Mucosa of stomach (tissue), 1 donor: ENCODE results near the gene SLC9C1.
A peak's percentile ranks its signal among the peaks of the same experiment; 100 is the strongest.

Experiments used
- H3K27me3 ChIP-seq: one replicate; pipeline ENCODE4 v1.7.0; 2013; ENCODE audit warnings: mild to moderate bottlenecking, low read length; ENCODE audit not compliant: control insufficient read depth, insufficient read depth
- H3K36me3 ChIP-seq: one replicate; pipeline ENCODE4 v1.7.0; 2013; ENCODE audit warnings: low read length; ENCODE audit not compliant: control insufficient read depth, insufficient read depth
- H3K4me1 ChIP-seq: one replicate; pipeline ENCODE4 v1.7.0; 2013; ENCODE audit warnings: mild to moderate bottlenecking, low read length; ENCODE audit not compliant: control insufficient read depth, insufficient read depth
- H3K4me3 ChIP-seq: one replicate; pipeline ENCODE4 v1.7.0; 2013; ENCODE audit warnings: low read length
- H3K9ac ChIP-seq: one replicate; pipeline ENCODE4 v1.7.0; 2013; ENCODE audit warnings: mild to moderate bottlenecking, low read length, moderate library complexity
- H3K9me3 ChIP-seq: one replicate; pipeline ENCODE4 v1.7.0; 2013; ENCODE audit warnings: mild to moderate bottlenecking, low read length, moderate library complexity; ENCODE audit not compliant: control insufficient read depth
- donor health status: Pancreatic carcinoma.

The SLC9C1 gene

DNA sequence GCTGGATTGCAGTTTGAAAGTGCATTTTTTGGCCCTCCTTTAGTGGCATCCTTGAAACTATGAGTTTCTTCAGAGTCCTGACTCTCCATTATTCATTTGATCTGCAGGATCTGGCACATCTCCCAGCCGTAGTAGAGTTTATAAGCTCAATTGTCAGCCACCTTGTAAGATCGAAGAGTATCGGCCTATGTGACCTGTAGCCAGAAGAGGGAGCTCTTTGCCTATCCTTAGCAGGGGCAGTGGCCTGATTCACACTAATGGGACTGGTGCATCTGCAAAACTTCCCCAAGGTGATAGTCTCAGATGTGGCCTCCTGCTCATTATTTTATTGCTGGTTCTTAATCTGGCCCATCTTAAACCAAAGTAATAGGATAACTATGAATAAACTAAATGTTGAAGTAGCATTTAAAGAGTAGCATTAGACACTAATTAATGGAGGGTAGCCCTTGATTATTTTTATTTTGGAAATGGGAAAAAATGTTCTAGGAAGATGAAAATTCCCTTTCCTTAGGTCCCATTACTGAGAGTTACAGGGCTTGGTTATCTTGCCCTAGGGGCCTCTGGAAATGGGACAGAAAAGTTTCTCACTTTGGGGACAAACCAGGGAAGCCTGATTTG is 182.1 kb downstream of the SLC9C1 start:
- Histone ChIP-seq H3K4me3 (no peak overlapping the region), H3K9ac (no peak overlapping the region), H3K4me1 (no peaks in the 10 kb centered on the region), H3K27me3 (no peaks in the 10 kb centered on the region), H3K9me3 (no peaks in the 10 kb centered on the region), H3K36me3 (peaks cover 2% of the 10 kb centered on the region)

DNA sequence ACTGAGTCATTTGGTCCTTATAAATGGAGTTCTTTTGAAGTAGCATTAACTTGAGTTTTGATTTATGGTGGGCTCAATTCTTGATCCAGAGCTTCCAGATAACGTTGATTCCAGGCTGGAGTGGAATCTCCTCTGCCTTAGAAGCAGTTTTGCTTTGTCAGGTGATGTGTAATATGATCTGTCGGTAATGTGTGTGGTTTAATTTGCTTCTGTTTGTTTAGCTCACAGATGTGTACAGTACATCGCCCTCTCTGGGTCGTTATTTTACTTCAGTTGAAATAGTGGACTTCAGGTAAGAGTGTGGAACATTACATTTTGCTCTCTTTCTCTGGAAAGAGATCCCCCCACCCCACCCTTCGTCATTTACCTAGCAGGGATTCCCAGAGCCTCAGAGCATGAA is 184.7 kb downstream of the SLC9C1 start:
- no peak overlapping the region for H3K4me3 ChIP-seq
- H3K27me3 ChIP-seq = no peaks in the 10 kb centered on the region
- H3K9ac ChIP-seq = no peak overlapping the region
- H3K36me3 ChIP-seq = no peaks in the 10 kb centered on the region
- H3K9me3 ChIP-seq = no peaks in the 10 kb centered on the region
- H3K4me1 ChIP-seq = no peaks in the 10 kb centered on the region

DNA sequence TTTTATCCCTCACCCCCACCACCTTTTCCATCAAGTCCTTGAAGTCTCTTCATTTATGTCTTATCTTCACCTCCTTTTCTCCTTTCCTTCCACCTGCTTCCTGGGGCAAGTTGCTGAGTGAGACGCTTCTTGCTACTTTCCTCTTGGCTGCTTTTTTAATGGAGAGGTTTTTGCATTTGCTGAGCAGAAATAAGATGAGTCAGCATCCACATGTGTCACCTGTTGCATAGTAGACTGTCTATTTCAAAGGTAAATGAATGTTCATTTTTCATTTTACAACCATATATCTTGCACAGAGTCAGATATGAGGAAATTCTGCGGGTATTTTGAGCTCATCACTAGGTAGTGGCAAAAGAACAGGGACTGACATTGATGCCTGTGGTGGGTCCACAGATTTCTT is 189.2 kb downstream of the SLC9C1 start:
- H3K9me3 ChIP-seq = no peaks in the 10 kb centered on the region
- no peak overlapping the region for H3K4me3 ChIP-seq
- H3K4me1 ChIP-seq = no peaks in the 10 kb centered on the region
- no peak overlapping the region for H3K9ac ChIP-seq
- peaks cover 5% of the 10 kb centered on the region for H3K36me3 ChIP-seq
- H3K27me3 ChIP-seq = no peaks in the 10 kb centered on the region

DNA sequence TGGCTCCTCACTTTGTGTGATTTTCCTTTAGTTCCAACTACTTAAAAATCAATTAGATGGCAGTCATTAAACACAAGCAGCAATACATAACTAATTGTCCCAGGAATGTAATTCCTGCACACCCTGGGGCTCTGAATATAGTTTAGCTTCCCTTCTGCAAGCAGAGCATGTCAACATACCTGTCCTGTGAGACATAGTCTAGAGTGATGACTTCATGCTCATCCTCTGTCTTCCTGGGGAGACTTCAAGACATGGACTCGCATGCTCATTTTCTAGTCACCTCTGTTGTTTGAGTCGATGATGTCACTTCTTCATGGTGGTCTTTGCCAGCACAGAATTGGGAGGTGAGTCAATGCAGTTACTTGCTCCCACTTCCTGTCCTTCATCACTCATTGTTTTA is 192.1 kb downstream of the SLC9C1 start:
- H3K9me3 ChIP-seq = no peaks in the 10 kb centered on the region

DNA sequence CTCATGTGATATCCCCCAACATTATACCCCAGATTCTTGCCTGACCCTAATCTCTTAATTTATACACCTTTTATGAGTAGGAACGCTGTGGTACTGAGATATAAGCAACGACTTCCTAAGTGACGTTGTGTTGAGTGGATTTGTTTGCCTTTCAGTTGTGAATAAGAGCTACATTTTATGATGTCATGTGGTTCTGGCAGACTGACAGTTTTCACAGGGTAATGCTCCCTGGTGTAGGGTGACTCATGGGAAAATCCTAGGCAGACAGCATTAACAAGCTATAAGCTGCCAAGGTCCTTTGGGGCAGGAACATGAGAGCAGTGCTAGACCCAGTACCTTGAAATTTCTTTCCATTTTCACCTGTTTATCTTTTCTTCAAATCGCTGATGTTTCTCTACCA is 196.6 kb downstream of the SLC9C1 start:
- H3K36me3 ChIP-seq = no peaks in the 10 kb centered on the region
- H3K27me3 ChIP-seq = no peaks in the 10 kb centered on the region
- no peak overlapping the region for H3K9ac ChIP-seq
- no peaks in the 10 kb centered on the region for H3K9me3 ChIP-seq
- H3K4me3 ChIP-seq = no peak overlapping the region
- peaks cover 26% of the 10 kb centered on the region for H3K4me1 ChIP-seq

More for the DNA sequence above, 192.1 kb downstream of the SLC9C1 start:
- Histone ChIP-seq H3K4me3 (no peak overlapping the region), H3K4me1 (peaks cover 10% of the 10 kb centered on the region), H3K9ac (no peak overlapping the region), H3K36me3 (peaks cover 5% of the 10 kb centered on the region), H3K27me3 (no peaks in the 10 kb centered on the region)

DNA sequence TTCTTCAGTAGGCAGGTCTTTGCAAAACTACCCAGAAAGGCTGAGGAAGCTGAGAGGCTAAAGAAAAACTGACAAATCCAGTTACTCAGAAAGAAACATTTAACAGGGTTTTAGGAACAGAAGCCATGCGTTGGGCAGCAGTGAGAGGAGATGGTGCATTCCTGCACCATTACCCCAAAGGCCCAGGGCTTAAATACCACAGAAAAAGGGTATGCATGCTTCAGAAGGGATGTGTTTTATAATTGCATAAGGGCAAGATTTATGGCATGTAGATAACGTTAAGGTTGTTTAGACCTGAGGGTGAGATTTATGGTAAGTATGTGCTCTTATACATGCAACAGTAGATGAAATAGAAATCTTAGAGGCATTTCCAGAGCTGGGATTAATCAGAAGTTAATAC is 197.8 kb downstream of the SLC9C1 start:
- H3K4me3 ChIP-seq = no peak overlapping the region
- H3K9ac ChIP-seq = no peak overlapping the region
- no peaks in the 10 kb centered on the region for H3K36me3 ChIP-seq
- H3K4me1 ChIP-seq = peaks cover 36% of the 10 kb centered on the region
- H3K9me3 ChIP-seq = no peaks in the 10 kb centered on the region
- H3K27me3 ChIP-seq = no peaks in the 10 kb centered on the region

DNA sequence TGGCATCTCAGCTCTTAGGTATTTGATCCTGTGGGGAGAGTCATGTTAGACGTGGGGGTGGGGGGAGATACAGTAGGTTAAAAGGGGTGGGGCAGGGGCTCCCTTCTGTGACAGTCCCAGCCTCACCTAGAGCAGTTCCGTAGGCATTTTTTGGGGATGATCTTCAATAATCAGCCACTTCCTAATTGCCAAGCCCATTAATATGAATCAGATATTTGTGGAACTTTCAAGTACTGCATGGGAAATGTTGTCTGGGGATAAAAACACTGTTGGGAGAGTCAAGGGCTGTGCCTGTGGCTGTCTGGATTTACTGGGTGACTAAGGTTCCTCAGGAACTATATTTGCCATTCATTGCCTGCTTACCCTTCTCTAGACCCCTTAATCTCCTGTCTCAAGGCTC is 198.3 kb downstream of the SLC9C1 start:
- H3K27me3 ChIP-seq = no peaks in the 10 kb centered on the region
- H3K9me3 ChIP-seq = no peaks in the 10 kb centered on the region
- peaks cover 41% of the 10 kb centered on the region for H3K4me1 ChIP-seq
- H3K9ac ChIP-seq = no peak overlapping the region
- H3K36me3 ChIP-seq = no peaks in the 10 kb centered on the region
- H3K4me3 ChIP-seq = no peak overlapping the region

DNA sequence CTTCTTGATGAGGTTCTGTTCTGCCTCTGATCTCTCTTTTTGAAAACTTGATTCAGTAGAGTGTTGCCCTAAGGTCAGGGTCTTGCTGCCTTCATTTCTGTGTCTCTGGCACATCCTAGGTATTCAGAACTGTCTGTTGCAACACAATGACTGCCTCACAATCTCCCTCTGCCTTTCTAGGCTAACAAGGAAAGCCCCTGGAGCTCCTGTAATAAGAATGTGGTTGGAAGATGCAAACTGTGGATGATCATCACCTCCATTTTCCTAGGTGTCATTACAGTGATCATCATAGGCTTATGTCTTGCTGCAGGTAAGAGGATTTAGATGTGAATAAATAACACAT is 200.9 kb downstream of the SLC9C1 start:
- no peaks in the 10 kb centered on the region for H3K9me3 ChIP-seq
- H3K9ac ChIP-seq = peak overlapping the region; percentile 31
- no peaks in the 10 kb centered on the region for H3K27me3 ChIP-seq
- peak overlapping the region; percentile 2 for H3K4me3 ChIP-seq
- H3K4me1 ChIP-seq = peaks cover 53% of the 10 kb centered on the region
- H3K36me3 ChIP-seq = no peaks in the 10 kb centered on the region

DNA sequence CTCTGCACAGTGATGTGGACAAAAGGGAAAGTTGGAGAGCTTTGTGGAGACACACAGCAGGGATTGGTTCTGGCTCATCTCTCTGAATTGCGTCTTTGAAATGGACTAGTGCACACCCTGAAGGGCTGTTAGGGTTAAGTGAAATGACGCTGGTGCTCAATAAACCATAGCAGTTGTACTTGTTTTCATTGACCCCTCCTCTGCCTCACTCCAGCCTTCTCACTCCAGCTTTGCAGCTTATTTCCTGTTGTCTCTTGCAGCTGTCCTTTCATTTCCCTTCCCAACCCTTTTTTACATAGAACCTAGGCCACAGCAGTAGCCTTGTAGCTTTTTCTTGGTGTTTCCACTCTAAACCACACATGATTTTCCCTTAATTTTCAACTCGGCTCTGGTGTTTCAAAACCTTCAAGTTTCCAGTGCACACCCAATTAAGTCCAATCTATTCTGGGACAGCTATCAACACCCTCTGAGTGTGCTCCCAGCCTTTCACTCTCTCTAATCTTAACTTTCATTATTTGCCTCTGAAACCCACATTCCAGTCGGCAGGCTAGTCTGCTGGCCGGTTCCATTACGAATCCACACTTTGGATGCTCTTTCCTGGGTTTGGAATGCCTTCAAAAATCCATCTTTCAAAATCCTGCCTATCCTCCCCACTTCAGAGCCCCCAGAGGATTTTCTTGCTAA is 201.4 kb downstream of the SLC9C1 start:
- H3K4me3 ChIP-seq = peak overlapping the region; percentile 2

DNA sequence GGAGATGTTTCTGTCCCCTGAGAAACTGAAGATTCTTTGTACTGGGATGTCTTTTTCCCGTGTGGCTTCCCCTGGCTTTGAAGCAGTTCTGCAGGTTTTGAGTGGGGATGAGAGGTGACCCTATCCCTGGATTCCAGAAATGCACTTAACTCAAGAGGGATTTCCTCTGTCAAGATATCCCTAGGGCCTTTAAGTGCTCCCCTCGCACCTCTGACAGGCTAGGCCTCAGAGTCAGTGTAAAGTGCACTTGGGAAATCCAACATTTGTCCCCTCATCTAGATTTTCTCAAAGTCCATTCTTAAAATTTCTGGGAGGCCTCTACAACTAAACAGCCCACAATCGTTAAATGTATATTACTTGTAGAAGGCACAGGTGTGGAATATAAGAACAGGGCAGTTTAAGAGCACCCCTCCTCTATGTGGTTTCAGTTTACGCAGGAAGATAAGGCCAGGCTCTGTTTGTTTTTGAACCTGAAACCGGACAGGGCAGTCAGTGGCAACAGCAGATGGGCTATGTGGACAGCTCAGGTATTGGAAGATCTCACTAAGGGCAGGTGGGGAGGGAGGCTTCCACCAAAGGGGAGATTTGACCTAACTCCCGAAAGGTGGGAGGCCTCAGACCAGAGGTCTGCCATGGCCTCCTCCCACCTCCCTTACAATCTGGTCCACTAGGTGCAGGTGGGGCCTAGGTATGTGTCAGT is 203.0 kb downstream of the SLC9C1 start:
- Histone ChIP-seq H3K4me1 (peaks cover 43% of the 10 kb centered on the region), H3K27me3 (no peaks in the 10 kb centered on the region), H3K9me3 (no peaks in the 10 kb centered on the region), H3K36me3 (no peaks in the 10 kb centered on the region), H3K4me3 (peak overlapping the region; percentile 1), H3K9ac (peak overlapping the region; percentile 50)

More for the DNA sequence above, 201.4 kb downstream of the SLC9C1 start:
- H3K36me3 ChIP-seq = no peaks in the 10 kb centered on the region
- no peaks in the 10 kb centered on the region for H3K27me3 ChIP-seq
- H3K9ac ChIP-seq = peak overlapping the region; percentile 31
- no peaks in the 10 kb centered on the region for H3K9me3 ChIP-seq
- peaks cover 50% of the 10 kb centered on the region for H3K4me1 ChIP-seq
